A549 (cell line): ENCODE measurements around the gene UBR2. TPM values are rescaled to one million over a fixed set of nuclear protein-coding genes. Genes with fewer than 3 reads are reported as not detected.

Experiments
- ATAC-seq, 2 experiments: fragments of 200-7000 bp in 1 of 2; fragments of >200 bp in 1 of 2; cut with Nextera tagmentation in 1 of 2; cut with Tn5 transposase in 1 of 2; 3 replicates each; pipeline versions ENCODE4 v1.8.0 to v1.9.1; 2018 to 2020; ENCODE audit warnings: mild to moderate bottlenecking in 1 of 2, moderate library complexity in 1 of 2
- CTCF ChIA-PET: fragments of 300-600 bp; sonication (Branson Sonifier 250); formaldehyde crosslinking; extraction: SDS; loops from one replicate; lab custom pipeline; 2021; ENCODE audit warnings: antibody characterized with exemption, inconsistent platforms; lab: Yijun Ruan, JAX
- POLR2A ChIA-PET: fragments of 350-600 bp; formaldehyde crosslinking; extraction: SDS; loops from one replicate; lab custom pipeline; 2021; ENCODE audit warnings: antibody characterized with exemption, inconsistent platforms; lab: Yijun Ruan, JAX
- DNase-seq, 2 experiments: peaks; one replicate each; pipeline versions ENCODE4 v3.0.0 to v3.0.0-alpha.2; 2011 to 2016; ENCODE audit warnings: low read depth in 1 of 2, low spot score in 1 of 2
- FAIRE-seq: peaks from 2 replicates; lab custom pipeline; 2011; peaks lifted over from hg19 to GRCh38; lab: Jason Lieb, UNC
- H3K27ac ChIP-seq, 2 experiments: fragments of >200 bp; sonication (Bioruptor Twin); formaldehyde crosslinking; 3 replicates each; pipeline ENCODE4 v1.5.1; 2016 to 2017
- H3K4me1 ChIP-seq: fragments of >200 bp; sonication (Bioruptor Twin); formaldehyde crosslinking; 3 replicates; pipeline ENCODE4 v1.6.1; 2016
- H3K4me2 ChIP-seq: fragments of >200 bp; sonication (Bioruptor Twin); formaldehyde crosslinking; 3 replicates; pipeline ENCODE4 v1.6.1; 2016
- H3K4me3 ChIP-seq: fragments of >200 bp; sonication (Bioruptor Twin); formaldehyde crosslinking; 3 replicates; pipeline ENCODE4 v1.5.1; 2016
- H3K9me3 ChIP-seq: fragments of >200 bp; sonication (Bioruptor Twin); formaldehyde crosslinking; 3 replicates; pipeline ENCODE4 v1.6.1; 2016
- CBX8 ChIP-seq: fragments of 200-600 bp; sonication (generic); IDR thresholded peaks from 2 replicates; pipeline ENCODE4 v1.6.1; 2016
- EHMT2 ChIP-seq: fragments of 200-600 bp; sonication (generic); IDR thresholded peaks from 2 replicates; pipeline ENCODE4 v1.6.1; 2016; ENCODE audit warnings: antibody characterized with exemption, low read depth, mild to moderate bottlenecking, moderate library complexity
- EP300 ChIP-seq, 2 experiments: fragments of >200 bp; sonication (Bioruptor Twin); formaldehyde crosslinking; IDR thresholded peaks; 2 replicates in 1 of 2; 3 replicates in 1 of 2; pipeline ENCODE4 v1.6.1; 2016 to 2017
- FOSB ChIP-seq: fragments of 250-450 bp; sonication (Bioruptor Pico); IDR thresholded peaks from 2 replicates; pipeline ENCODE4 v1.5.0; 2020; ENCODE audit warnings: mild to moderate bottlenecking, moderate library complexity
- FOSL2 ChIP-seq, 2 experiments: fragments of 450-650 bp in 1 of 2; fragments of >200 bp in 1 of 2; sonication (Bioruptor Twin) in 1 of 2; formaldehyde crosslinking; IDR thresholded peaks; 2 replicates each; pipeline versions ENCODE4 v1.5.0 to v1.6.1; 2016 to 2020; ENCODE audit warnings: mild to moderate bottlenecking in 1 of 2, moderate library complexity in 1 of 2
- HDAC2 ChIP-seq: fragments of 200-600 bp; sonication (generic); IDR thresholded peaks from 2 replicates; pipeline ENCODE4 v1.6.1; 2016
- JUN ChIP-seq, 2 experiments: fragments of >200 bp; sonication (Bioruptor Twin); formaldehyde crosslinking; IDR thresholded peaks; 2 replicates in 1 of 2; 3 replicates in 1 of 2; pipeline ENCODE4 v1.6.1; 2016 to 2017
- JUNB ChIP-seq: fragments of >200 bp; sonication (Bioruptor Twin); formaldehyde crosslinking; IDR thresholded peaks from 2 replicates; pipeline ENCODE4 v1.6.1; 2016
- KDM5A ChIP-seq: fragments of 200-600 bp; sonication (generic); IDR thresholded peaks from 2 replicates; pipeline ENCODE4 v1.6.1; 2016; ENCODE audit warnings: antibody characterized with exemption, mild to moderate bottlenecking
- MAFK ChIP-seq: fragments of 450-650 bp; IDR thresholded peaks from 2 replicates; pipeline ENCODE4 v1.6.1; 2014; ENCODE audit not compliant: partially characterized antibody
- PHF8 ChIP-seq: fragments of 200-600 bp; sonication (generic); IDR thresholded peaks from 2 replicates; pipeline ENCODE4 v1.6.1; 2016; ENCODE audit warnings: low read depth, mild to moderate bottlenecking, antibody characterized with exemption, moderate library complexity, borderline replicate concordance
- POLR2A ChIP-seq: IDR thresholded peaks from 2 replicates; pipeline ENCODE4 v1.6.1; 2012; ENCODE audit warnings: mild to moderate bottlenecking, low read length
- POLR2AphosphoS2 ChIP-seq: conservative IDR thresholded peaks from 2 replicates; pipeline ENCODE4 v1.6.1; 2012; ENCODE audit warnings: low read length, improper control_type of control experiment, inconsistent platforms
- RAD21 ChIP-seq, 2 experiments: fragments of >200 bp in 1 of 2; sonication (Bioruptor Twin) in 1 of 2; formaldehyde crosslinking in 1 of 2; IDR thresholded peaks in 1 of 2; conservative IDR thresholded peaks in 1 of 2; 2 replicates in 1 of 2; 3 replicates in 1 of 2; pipeline ENCODE4 v1.6.1; 2012 to 2018; ENCODE audit warnings: inconsistent platforms in 1 of 2
- RARB ChIP-seq: fragments of 250-450 bp; sonication (Bioruptor Pico); IDR thresholded peaks from 2 replicates; pipeline ENCODE4 v1.8.0; 2021; ENCODE audit warnings: mild to moderate bottlenecking, moderate library complexity
- RFX5 ChIP-seq: fragments of 450-650 bp; IDR thresholded peaks from 2 replicates; pipeline ENCODE4 v1.7.1; 2014; ENCODE audit warnings: antibody characterized with exemption, mild to moderate bottlenecking, moderate library complexity
- SMC3 ChIP-seq: fragments of >200 bp; sonication (Bioruptor Twin); formaldehyde crosslinking; IDR thresholded peaks from 3 replicates; pipeline ENCODE4 v1.6.1; 2018; ENCODE audit warnings: inconsistent platforms
- SREBF2 ChIP-seq: fragments of 450-650 bp; IDR thresholded peaks from 2 replicates; pipeline ENCODE4 v1.6.1; 2014; ENCODE audit warnings: mild to moderate bottlenecking, moderate library complexity
- ZSCAN20 ChIP-seq: fragments of 250-450 bp; sonication (Bioruptor Pico); IDR thresholded peaks from 2 replicates; pipeline ENCODE4 v1.8.0; 2022; ENCODE audit warnings: mild to moderate bottlenecking, moderate library complexity
- WGBS: methylation state at CpG from one replicate; pipeline ENCODE4 v1.1.6; 2017; ENCODE audit errors: missing lambda C conversion rate; 5-methylcytosine and 5-hydroxymethylcytosine counted together
- polyA plus RNA-seq, 4 experiments: library from polyadenylated mRNA; depleted of rRNA in 3 of 4; stranded (reverse); fragments of >200 nt; fragmentation: RNase III in 1 of 4; extraction: RNeasy Plus Mini Kit Qiagen cat#74134 plus additional on column Dnase treatment in 1 of 4; gene quantifications; 2 replicates in 3 of 4; 3 replicates in 1 of 4; pipeline ENCODE4 v1.2.3, GENCODE V29; 2011 to 2017
- TF ChIP-seq, protein P1 (sequence below): fragments of >200 bp; sonication (Bioruptor Twin); formaldehyde crosslinking; IDR thresholded peaks from 3 replicates; pipeline ENCODE4 v1.6.1; 2016
- TF ChIP-seq, protein P2 (sequence below): fragments of 250-450 bp; sonication (Bioruptor Pico); IDR thresholded peaks from 2 replicates; pipeline ENCODE4 v1.5.0; 2021; ENCODE audit warnings: mild to moderate bottlenecking, moderate library complexity, borderline replicate concordance
- TF ChIP-seq, protein P3 (sequence below): IDR thresholded peaks from 2 replicates; pipeline ENCODE4 v1.6.1; 2012; ENCODE audit warnings: low read depth, borderline replicate concordance
- TF ChIP-seq, protein P4 (sequence below): fragments of >200 bp; sonication (Bioruptor Twin); formaldehyde crosslinking; IDR thresholded peaks from 2 replicates; pipeline ENCODE4 v1.6.1; 2016

The UBR2 gene
- polyA plus RNA-seq, 2 of the 4 experiments (the other 2 are of a cell fraction), result 5.5 to 15.2 TPM

DNA sequence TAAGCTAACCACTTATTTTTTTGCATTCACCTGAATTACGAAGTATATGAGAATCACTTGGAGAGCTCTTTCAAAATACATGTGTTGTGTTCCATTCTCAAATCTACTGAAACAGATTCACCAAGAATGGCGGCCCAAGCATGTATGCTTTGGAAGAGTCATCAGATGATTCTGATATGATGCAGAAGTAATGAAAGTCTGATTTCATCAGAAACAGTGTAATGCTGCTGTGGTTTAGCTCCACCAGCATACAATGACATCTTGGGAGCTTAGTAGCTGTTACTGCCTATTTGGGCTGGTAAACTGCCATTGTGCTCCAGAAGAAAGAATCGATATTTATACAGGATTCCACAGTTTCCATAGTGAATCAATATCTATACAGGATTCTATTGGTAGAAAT is 52.9 kb downstream of the UBR2 start:
- CTCF ChIA-PET, result interaction anchor here (1.6 kb wide), 1 partner anchor 109 kb away, joined by 3 read pairs; no protein-coding TSS in a partner anchor
- no peak overlapping the region for H3K27ac ChIP-seq
- FAIRE-seq, result no peak

DNA sequence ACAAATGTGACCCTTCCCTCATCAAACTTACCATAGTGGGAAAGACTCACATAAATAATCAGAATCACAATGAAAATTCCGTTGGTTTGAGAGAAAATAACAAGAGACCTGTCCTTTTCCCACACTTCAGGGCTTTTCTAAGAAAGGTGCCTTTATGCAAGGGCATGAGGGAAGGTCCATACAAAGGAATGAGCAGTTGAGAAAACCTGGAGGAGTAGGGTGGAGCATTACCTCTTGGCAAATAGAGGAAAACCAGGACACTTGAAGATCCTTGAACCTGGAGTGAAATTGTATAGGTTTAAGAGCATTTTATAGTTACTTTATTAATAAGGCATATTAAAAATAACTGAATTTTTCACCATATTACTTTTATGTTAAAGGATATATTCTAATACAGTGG is 54.3 kb downstream of the UBR2 start:
- no peak for ATAC-seq
- Histone ChIP-seq H3K27ac (no peak overlapping the region), H3K4me2 (no peak overlapping the region), H3K9me3 (no peaks in the 10 kb centered on the region), H3K4me3 (no peak overlapping the region), H3K4me1 (no peaks in the 10 kb centered on the region)
- 88% methylated on average over 1 of the region's 1 CpG for WGBS
- ChIA-PET POLR2A (interaction anchor here (0.6 kb wide), 1 partner anchor 18 kb away, joined by 3 read pairs; no protein-coding TSS in a partner anchor), CTCF (no interaction called here)
- TF ChIP-seq ZSCAN20, result no peak
- TF ChIP-seq FOSB, result no peak
- TF ChIP-seq, protein P1, sequence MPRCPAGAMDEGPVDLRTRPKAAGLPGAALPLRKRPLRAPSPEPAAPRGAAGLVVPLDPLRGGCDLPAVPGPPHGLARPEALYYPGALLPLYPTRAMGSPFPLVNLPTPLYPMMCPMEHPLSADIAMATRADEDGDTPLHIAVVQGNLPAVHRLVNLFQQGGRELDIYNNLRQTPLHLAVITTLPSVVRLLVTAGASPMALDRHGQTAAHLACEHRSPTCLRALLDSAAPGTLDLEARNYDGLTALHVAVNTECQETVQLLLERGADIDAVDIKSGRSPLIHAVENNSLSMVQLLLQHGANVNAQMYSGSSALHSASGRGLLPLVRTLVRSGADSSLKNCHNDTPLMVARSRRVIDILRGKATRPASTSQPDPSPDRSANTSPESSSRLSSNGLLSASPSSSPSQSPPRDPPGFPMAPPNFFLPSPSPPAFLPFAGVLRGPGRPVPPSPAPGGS, result no peak
- no peak for TF ChIP-seq EP300 (IDR thresholded peaks at IDR 0.05)
- no peak for TF ChIP-seq JUNB
- TF ChIP-seq SMC3, result no peak
- TF ChIP-seq HDAC2, result no peak
- no peak for TF ChIP-seq RFX5
- TF ChIP-seq, protein P2, sequence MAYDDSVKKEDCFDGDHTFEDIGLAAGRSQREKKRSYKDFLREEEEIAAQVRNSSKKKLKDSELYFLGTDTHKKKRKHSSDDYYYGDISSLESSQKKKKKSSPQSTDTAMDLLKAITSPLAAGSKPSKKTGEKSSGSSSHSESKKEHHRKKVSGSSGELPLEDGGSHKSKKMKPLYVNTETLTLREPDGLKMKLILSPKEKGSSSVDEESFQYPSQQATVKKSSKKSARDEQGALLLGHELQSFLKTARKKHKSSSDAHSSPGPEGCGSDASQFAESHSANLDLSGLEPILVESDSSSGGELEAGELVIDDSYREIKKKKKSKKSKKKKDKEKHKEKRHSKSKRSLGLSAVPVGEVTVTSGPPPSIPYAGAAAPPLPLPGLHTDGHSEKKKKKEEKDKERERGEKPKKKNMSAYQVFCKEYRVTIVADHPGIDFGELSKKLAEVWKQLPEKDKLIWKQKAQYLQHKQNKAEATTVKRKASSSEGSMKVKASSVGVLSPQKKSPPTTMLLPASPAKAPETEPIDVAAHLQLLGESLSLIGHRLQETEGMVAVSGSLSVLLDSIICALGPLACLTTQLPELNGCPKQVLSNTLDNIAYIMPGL (CRISPR knock-in tag), result no peak
- no peak for TF ChIP-seq KDM5A
- no peak for TF ChIP-seq PHF8
- DNase-seq, result no peak
- no peak for FAIRE-seq

More for the DNA sequence above, 52.9 kb downstream of the UBR2 start:
- H3K4me3 ChIP-seq, result no peak overlapping the region
- POLR2A ChIA-PET, result interaction anchor here (0.5 kb wide), 1 partner anchor 131 kb away, joined by 3 read pairs; no protein-coding TSS in a partner anchor
- DNase-seq (no peak), ATAC-seq (no peak)
- TF ChIP-seq CBX8, result no peak
- TF ChIP-seq PHF8, result no peak
- TF ChIP-seq RFX5, result no peak
- TF ChIP-seq FOSL2 (IDR thresholded peaks at IDR 0.05), result no peak
- TF ChIP-seq FOSL2 (CRISPR knock-in tag; IDR thresholded peaks at IDR 0.05), result no peak
- no peak for TF ChIP-seq RAD21 (conservative IDR thresholded peaks at IDR 0.05 in 1 of 2, IDR thresholded peaks at IDR 0.05 in 1 of 2)
- TF ChIP-seq, protein P3, sequence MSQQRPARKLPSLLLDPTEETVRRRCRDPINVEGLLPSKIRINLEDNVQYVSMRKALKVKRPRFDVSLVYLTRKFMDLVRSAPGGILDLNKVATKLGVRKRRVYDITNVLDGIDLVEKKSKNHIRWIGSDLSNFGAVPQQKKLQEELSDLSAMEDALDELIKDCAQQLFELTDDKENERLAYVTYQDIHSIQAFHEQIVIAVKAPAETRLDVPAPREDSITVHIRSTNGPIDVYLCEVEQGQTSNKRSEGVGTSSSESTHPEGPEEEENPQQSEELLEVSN, result no peak
- TF ChIP-seq HDAC2, result no peak
- no peak for TF ChIP-seq POLR2AphosphoS2
- no peak for TF ChIP-seq JUN (IDR thresholded peaks at IDR 0.05)
- TF ChIP-seq, protein P4, sequence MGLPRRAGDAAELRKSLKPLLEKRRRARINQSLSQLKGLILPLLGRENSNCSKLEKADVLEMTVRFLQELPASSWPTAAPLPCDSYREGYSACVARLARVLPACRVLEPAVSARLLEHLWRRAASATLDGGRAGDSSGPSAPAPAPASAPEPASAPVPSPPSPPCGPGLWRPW, result no peak
- TF ChIP-seq EHMT2, result no peak
- TF ChIP-seq JUNB, result no peak
- no peak for TF ChIP-seq SREBF2
- TF ChIP-seq POLR2A, result no peak
- TF ChIP-seq RARB (CRISPR knock-in tag), result no peak
- WGBS, result 97% methylated on average over 3 of the region's 3 CpGs
- no peak overlapping the region for H3K4me2 ChIP-seq
- no peaks in the 10 kb centered on the region for H3K9me3 ChIP-seq
- no peaks in the 10 kb centered on the region for H3K4me1 ChIP-seq

DNA sequence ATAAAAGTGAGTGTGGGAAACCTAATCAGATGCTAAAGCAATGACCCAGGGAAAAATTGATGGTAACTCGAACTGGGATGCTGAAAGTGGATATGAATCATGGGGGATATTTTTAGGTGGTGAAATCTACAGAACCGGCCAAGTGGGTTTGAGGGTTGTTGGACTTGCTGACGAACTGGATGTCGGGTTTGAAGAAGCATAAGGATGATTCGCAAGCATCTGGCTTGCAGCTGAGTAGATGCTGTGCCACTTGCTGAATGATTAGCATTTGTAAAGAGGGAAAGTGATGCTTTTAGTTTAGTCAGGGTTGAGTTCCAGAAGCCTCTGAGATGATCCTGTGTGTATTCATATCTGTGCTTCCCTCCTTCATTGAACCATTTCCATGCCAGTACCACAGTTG is 54.9 kb downstream of the UBR2 start:
- CTCF ChIA-PET, result no interaction called here
- ATAC-seq (no peak), FAIRE-seq (no peak), DNase-seq (no peak)
- POLR2A ChIA-PET, result interaction anchor here (0.6 kb wide), 1 partner anchor 18 kb away, joined by 3 read pairs; no protein-coding TSS in a partner anchor
- Histone ChIP-seq H3K9me3 (no peaks in the 10 kb centered on the region), H3K4me2 (no peak overlapping the region), H3K4me3 (no peak overlapping the region), H3K27ac (no peak overlapping the region)
- 82% methylated on average over 5 of the region's 5 CpGs for WGBS
- TF ChIP-seq CBX8 (no peak), MAFK (no peak)
- TF ChIP-seq, all 56 proteins: peak for 0
- no peaks in the 10 kb centered on the region for H3K4me1 ChIP-seq
